ENCODE measurements around the gene NEAT1.

Gene NEAT1

DNA sequence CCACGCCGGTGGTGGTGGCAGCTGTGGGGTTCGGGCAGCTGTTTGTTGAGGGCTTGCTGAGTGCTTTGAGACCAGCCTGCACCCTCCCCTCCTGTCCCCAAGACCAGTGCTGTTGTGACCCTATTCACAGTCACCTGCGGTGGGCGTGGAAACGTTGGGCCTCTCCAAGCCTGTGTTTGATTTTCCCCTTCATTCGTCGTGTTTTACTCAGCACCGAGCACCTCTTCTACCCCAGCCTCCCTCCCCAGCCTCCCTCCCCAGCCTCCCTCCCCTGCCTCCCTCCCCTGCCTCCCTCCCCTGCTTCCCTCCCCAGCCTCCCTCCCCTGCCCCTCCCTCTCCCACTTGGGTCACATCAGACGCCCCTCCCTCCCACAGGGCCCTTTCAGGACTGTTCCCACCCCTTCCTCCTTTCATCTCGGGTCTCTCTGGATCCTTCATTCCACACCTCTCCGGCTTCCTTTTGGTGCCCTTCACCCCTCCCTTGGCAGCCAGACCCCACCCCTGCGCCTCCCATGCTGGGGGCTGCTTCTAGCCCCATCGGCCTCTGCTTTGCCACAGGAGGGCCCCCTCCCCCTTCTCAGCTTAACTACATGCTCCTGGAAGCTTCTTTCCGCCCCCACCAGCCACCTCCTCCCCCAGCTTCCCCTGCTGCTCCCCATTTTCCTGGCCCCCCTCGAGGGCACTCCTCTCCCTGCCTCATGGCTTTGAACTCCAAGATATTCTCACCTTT, 21.4 kb upstream of the NEAT1 start:
- no peak overlapping the region for H2BK5ac ChIP-seq (ENCODE audit: low read length)
- no peak overlapping the region for H4K91ac ChIP-seq (ENCODE audit: low read depth, low read length, poor library complexity)
- H3K18ac ChIP-seq (ENCODE audit: low read length): peak overlapping the region; percentile 48
- H3K79me1 ChIP-seq (ENCODE audit: low read depth, low read length): peaks cover 8% of the 10 kb centered on the region
- no peak overlapping the region for H3K4me2 ChIP-seq (ENCODE audit: insufficient read depth, low read length, poor library complexity, severe bottlenecking)
- no CpG with 5 or more reads among the region's 16 CpGs for WGBS, 2 donors (ENCODE audit: extremely low coverage in 2 of 2, insufficient read length in 2 of 2, insufficient replicate concordance in 1 of 2)
- peak overlapping the region; percentile 22 for H2BK12ac ChIP-seq (ENCODE audit: low read length)
- no peak overlapping the region for H3K4me3 ChIP-seq (ENCODE audit: low read length in 2 of 2)
- H3K4ac ChIP-seq (ENCODE audit: low read length): no peak overlapping the region
- no peak overlapping the region for H2BK120ac ChIP-seq (ENCODE audit: low read depth, low read length)
- H3K27ac ChIP-seq (replicated peaks; ENCODE audit: low read length): no peak overlapping the region
- no peak overlapping the region for H2AFZ ChIP-seq (ENCODE audit: low read length)
- H4K8ac ChIP-seq (ENCODE audit: low read depth, low read length): no peak overlapping the region
- H2AK5ac ChIP-seq (ENCODE audit: low read depth, low read length): no peak overlapping the region
- DNase-seq (ENCODE audit: low spot score): no peak
- no peaks in the 10 kb centered on the region for H3K9me3 ChIP-seq (replicated peaks in 1 of 2; ENCODE audit: control insufficient read depth in 2 of 2, insufficient read depth in 1 of 2, low read depth in 1 of 2, low read length in 2 of 2)
- H3K36me3 ChIP-seq (replicated peaks in 1 of 2; ENCODE audit: control insufficient read depth in 2 of 2, insufficient read depth in 2 of 2, low read length in 2 of 2): peaks cover 17 to 47% of the 10 kb centered on the region in 2 donors
- H3K23ac ChIP-seq (ENCODE audit: low read depth, low read length, poor library complexity): no peak overlapping the region
- H3K14ac ChIP-seq (ENCODE audit: low read length): peak overlapping the region; percentile 31
- no peak overlapping the region for H3K9ac ChIP-seq (ENCODE audit: low read depth, low read length, poor library complexity)
- H3K27me3 ChIP-seq (ENCODE audit: control insufficient read depth in 3 of 3, insufficient read depth in 3 of 3, low read depth in 1 of 3, low read length in 3 of 3): no peaks in the 10 kb centered on the region
- H2BK15ac ChIP-seq (ENCODE audit: low read length): no peak overlapping the region
- peaks cover 0 to 2% of the 10 kb centered on the region in 2 donors for H3K4me1 ChIP-seq (ENCODE audit: control insufficient read depth in 2 of 2, insufficient read depth in 1 of 2, low read depth in 1 of 2, low read length in 2 of 2)

GRCh38 chr11:65401803-65402248, 20.8 kb upstream of the NEAT1 start:
- DNase-seq (ENCODE audit: low spot score): no peak
- Histone ChIP-seq H3K27ac (replicated peaks; ENCODE audit: low read length) (no peak overlapping the region), H2AFZ (ENCODE audit: low read length) (no peak overlapping the region), H4K91ac (ENCODE audit: low read depth, low read length, poor library complexity) (no peak overlapping the region), H3K23ac (ENCODE audit: low read depth, low read length, poor library complexity) (no peak overlapping the region), H3K9me3 (replicated peaks in 1 of 2; ENCODE audit: control insufficient read depth in 2 of 2, insufficient read depth in 1 of 2, low read depth in 1 of 2, low read length in 2 of 2) (no peaks in the 10 kb centered on the region), H3K4me2 (ENCODE audit: insufficient read depth, low read length, poor library complexity, severe bottlenecking) (no peak overlapping the region), H4K8ac (ENCODE audit: low read depth, low read length) (no peak overlapping the region), H3K4me1 (ENCODE audit: control insufficient read depth in 2 of 2, insufficient read depth in 1 of 2, low read depth in 1 of 2, low read length in 2 of 2) (peaks cover 0 to 2% of the 10 kb centered on the region in 2 donors), H3K36me3 (replicated peaks in 1 of 2; ENCODE audit: control insufficient read depth in 2 of 2, insufficient read depth in 2 of 2, low read length in 2 of 2) (peaks cover 17 to 52% of the 10 kb centered on the region in 2 donors), H3K79me1 (ENCODE audit: low read depth, low read length) (peaks cover 8% of the 10 kb centered on the region), H3K9ac (ENCODE audit: low read depth, low read length, poor library complexity) (no peak overlapping the region), H3K4ac (ENCODE audit: low read length) (no peak overlapping the region), H2BK5ac (ENCODE audit: low read length) (no peak overlapping the region), H3K27me3 (ENCODE audit: control insufficient read depth in 3 of 3, insufficient read depth in 3 of 3, low read depth in 1 of 3, low read length in 3 of 3) (no peaks in the 10 kb centered on the region), H2BK15ac (ENCODE audit: low read length) (no peak overlapping the region), H2AK5ac (ENCODE audit: low read depth, low read length) (no peak overlapping the region), H3K18ac (ENCODE audit: low read length) (no peak overlapping the region), H2BK12ac (ENCODE audit: low read length) (no peak overlapping the region), H2BK120ac (ENCODE audit: low read depth, low read length) (no peak overlapping the region), H3K4me3 (ENCODE audit: low read length in 2 of 2) (no peak overlapping the region), H3K14ac (ENCODE audit: low read length) (no peak overlapping the region)
- WGBS, 2 donors (ENCODE audit: extremely low coverage in 2 of 2, insufficient read length in 2 of 2, insufficient replicate concordance in 1 of 2): no CpG with 5 or more reads among the region's 10 CpGs

GRCh38 chr11:65402790-65403189, 19.8 kb upstream of the NEAT1 start:
- H3K27ac ChIP-seq (replicated peaks; ENCODE audit: low read length): no peak overlapping the region
- H3K14ac ChIP-seq (ENCODE audit: low read length): no peak overlapping the region
- no peaks in the 10 kb centered on the region for H3K9me3 ChIP-seq (replicated peaks in 1 of 2; ENCODE audit: control insufficient read depth in 2 of 2, insufficient read depth in 1 of 2, low read depth in 1 of 2, low read length in 2 of 2)
- peaks cover 0 to 2% of the 10 kb centered on the region in 2 donors for H3K4me1 ChIP-seq (ENCODE audit: control insufficient read depth in 2 of 2, insufficient read depth in 1 of 2, low read depth in 1 of 2, low read length in 2 of 2)
- no peak for DNase-seq (ENCODE audit: low spot score)
- H4K8ac ChIP-seq (ENCODE audit: low read depth, low read length): no peak overlapping the region
- no peak overlapping the region for H3K4ac ChIP-seq (ENCODE audit: low read length)
- no peak overlapping the region for H2BK12ac ChIP-seq (ENCODE audit: low read length)
- no CpG with 5 or more reads among the region's 2 CpGs for WGBS, 2 donors (ENCODE audit: extremely low coverage in 2 of 2, insufficient read length in 2 of 2, insufficient replicate concordance in 1 of 2)
- peaks cover 8% of the 10 kb centered on the region for H3K79me1 ChIP-seq (ENCODE audit: low read depth, low read length)
- H3K4me2 ChIP-seq (ENCODE audit: insufficient read depth, low read length, poor library complexity, severe bottlenecking): no peak overlapping the region
- no peak overlapping the region for H2BK5ac ChIP-seq (ENCODE audit: low read length)
- H2AK5ac ChIP-seq (ENCODE audit: low read depth, low read length): no peak overlapping the region
- H3K18ac ChIP-seq (ENCODE audit: low read length): no peak overlapping the region
- H3K4me3 ChIP-seq (ENCODE audit: low read length in 2 of 2): no peak overlapping the region
- H2BK120ac ChIP-seq (ENCODE audit: low read depth, low read length): no peak overlapping the region
- no peak overlapping the region for H3K9ac ChIP-seq (ENCODE audit: low read depth, low read length, poor library complexity)
- no peaks in the 10 kb centered on the region for H3K27me3 ChIP-seq (ENCODE audit: control insufficient read depth in 3 of 3, insufficient read depth in 3 of 3, low read depth in 1 of 3, low read length in 3 of 3)
- peaks cover 11 to 46% of the 10 kb centered on the region in 2 donors for H3K36me3 ChIP-seq (replicated peaks in 1 of 2; ENCODE audit: control insufficient read depth in 2 of 2, insufficient read depth in 2 of 2, low read length in 2 of 2)
- no peak overlapping the region for H2BK15ac ChIP-seq (ENCODE audit: low read length)
- no peak overlapping the region for H3K23ac ChIP-seq (ENCODE audit: low read depth, low read length, poor library complexity)
- no peak overlapping the region for H2AFZ ChIP-seq (ENCODE audit: low read length)
- no peak overlapping the region for H4K91ac ChIP-seq (ENCODE audit: low read depth, low read length, poor library complexity)

DNA sequence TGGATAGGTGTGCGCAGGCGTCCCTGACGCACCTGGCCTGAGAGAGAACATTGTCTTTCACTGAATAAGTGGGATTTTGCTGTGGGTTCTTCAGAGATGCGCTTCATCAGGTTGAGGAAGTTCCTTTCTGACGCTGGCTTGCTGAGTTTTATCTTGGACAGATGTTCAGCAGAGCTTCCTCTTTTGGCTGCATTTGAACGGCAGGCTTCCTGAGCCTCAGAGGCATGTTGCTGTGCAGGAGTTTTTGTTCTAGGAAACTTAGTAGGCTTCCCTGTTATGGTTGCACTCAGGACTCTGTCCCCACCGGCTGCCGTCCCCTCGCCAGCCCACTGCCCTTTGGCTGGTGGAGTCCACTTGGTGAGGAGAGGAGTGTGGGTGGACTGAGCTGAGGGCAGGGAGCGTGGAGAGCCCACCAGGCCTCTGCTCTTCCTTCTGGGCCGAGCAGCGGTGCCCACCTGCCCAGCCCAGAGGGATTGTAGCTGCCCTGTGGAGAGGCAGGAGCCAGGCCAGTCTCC, 18.9 kb upstream of the NEAT1 start:
- H2AFZ ChIP-seq (ENCODE audit: low read length): no peak overlapping the region
- no peak overlapping the region for H2BK12ac ChIP-seq (ENCODE audit: low read length)
- WGBS, 2 donors (ENCODE audit: extremely low coverage in 2 of 2, insufficient read length in 2 of 2, insufficient replicate concordance in 1 of 2): no CpG with 5 or more reads among the region's 12 CpGs
- no peaks in the 10 kb centered on the region for H3K27me3 ChIP-seq (ENCODE audit: control insufficient read depth in 3 of 3, insufficient read depth in 3 of 3, low read depth in 1 of 3, low read length in 3 of 3)
- H4K8ac ChIP-seq (ENCODE audit: low read depth, low read length): no peak overlapping the region
- no peak overlapping the region for H4K91ac ChIP-seq (ENCODE audit: low read depth, low read length, poor library complexity)
- peaks cover 0 to 2% of the 10 kb centered on the region in 2 donors for H3K4me1 ChIP-seq (ENCODE audit: control insufficient read depth in 2 of 2, insufficient read depth in 1 of 2, low read depth in 1 of 2, low read length in 2 of 2)
- H3K9ac ChIP-seq (ENCODE audit: low read depth, low read length, poor library complexity): no peak overlapping the region
- no peak overlapping the region for H2AK5ac ChIP-seq (ENCODE audit: low read depth, low read length)
- no peak overlapping the region for H3K4me3 ChIP-seq (ENCODE audit: low read length in 2 of 2)
- no peak overlapping the region for H3K4me2 ChIP-seq (ENCODE audit: insufficient read depth, low read length, poor library complexity, severe bottlenecking)
- peaks cover 12 to 51% of the 10 kb centered on the region in 2 donors for H3K36me3 ChIP-seq (replicated peaks in 1 of 2; ENCODE audit: control insufficient read depth in 2 of 2, insufficient read depth in 2 of 2, low read length in 2 of 2)
- no peak overlapping the region for H3K14ac ChIP-seq (ENCODE audit: low read length)
- no peak overlapping the region for H2BK120ac ChIP-seq (ENCODE audit: low read depth, low read length)
- DNase-seq (ENCODE audit: low spot score): no peak
- H3K27ac ChIP-seq (replicated peaks; ENCODE audit: low read length): no peak overlapping the region
- H3K23ac ChIP-seq (ENCODE audit: low read depth, low read length, poor library complexity): peak overlapping the region; percentile 43
- no peak overlapping the region for H3K4ac ChIP-seq (ENCODE audit: low read length)
- H3K9me3 ChIP-seq (replicated peaks in 1 of 2; ENCODE audit: control insufficient read depth in 2 of 2, insufficient read depth in 1 of 2, low read depth in 1 of 2, low read length in 2 of 2): no peaks in the 10 kb centered on the region
- H3K79me1 ChIP-seq (ENCODE audit: low read depth, low read length): peaks cover 5% of the 10 kb centered on the region
- H2BK15ac ChIP-seq (ENCODE audit: low read length): no peak overlapping the region
- no peak overlapping the region for H2BK5ac ChIP-seq (ENCODE audit: low read length)
- no peak overlapping the region for H3K18ac ChIP-seq (ENCODE audit: low read length)

Data from neuronal stem cell (in vitro differentiated cells).